ENCODE data around the gene FADS1. TPM values are rescaled to one million over a fixed set of nuclear protein-coding genes. Genes with fewer than 3 reads are reported as not detected.

Gene FADS1
- polyA plus RNA-seq, 1 donor (not counting 4 experiments of a cell fraction or from before 2014, with no cell fraction given): 34.0 TPM

DNA sequence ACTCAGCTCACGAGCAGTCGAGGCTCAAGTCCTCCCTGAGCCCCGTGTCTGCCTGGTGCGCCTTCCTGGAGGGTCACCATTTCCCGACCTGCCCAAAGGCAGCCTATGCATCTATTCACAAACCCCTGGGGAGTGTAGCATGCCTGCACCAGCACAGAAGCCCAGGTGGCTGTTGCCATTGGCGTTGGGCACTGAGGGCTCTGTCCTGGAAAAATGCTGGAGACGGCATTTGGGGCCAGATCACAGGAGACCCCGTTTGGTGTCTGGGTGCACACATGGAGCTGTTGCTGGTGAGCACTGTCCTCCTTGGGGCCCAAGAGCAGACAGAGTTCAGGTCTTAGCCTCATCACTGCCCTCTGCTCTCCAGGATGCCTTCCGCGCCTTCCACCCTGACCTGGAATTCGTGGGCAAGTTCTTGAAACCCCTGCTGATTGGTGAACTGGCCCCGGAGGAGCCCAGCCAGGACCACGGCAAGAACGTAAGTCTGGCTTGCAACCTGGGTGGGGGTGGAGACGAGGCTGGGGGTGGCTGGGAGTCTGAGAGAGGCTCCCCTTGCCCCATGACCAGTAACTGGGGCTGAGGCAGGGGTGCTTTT, 20.7 kb upstream of the FADS1 start:
- no peak for FAIRE-seq
- no peak for DNase-seq (ENCODE audit: low read depth, low spot score)
- no peaks in the 10 kb centered on the region for H3K9me3 ChIP-seq (ENCODE audit: control insufficient read depth, low read depth, low read length)
- no peak overlapping the region for H2AFZ ChIP-seq (ENCODE audit: control insufficient read depth, low read length)
- H3K36me3 ChIP-seq (ENCODE audit: control insufficient read depth in 2 of 2, extremely low read depth in 1 of 2, insufficient read depth in 2 of 2, low read length in 2 of 2): peaks cover 27 to 39% of the 10 kb centered on the region in 2 experiments
- H3K27ac ChIP-seq (ENCODE audit: control insufficient read depth, insufficient read depth, low read length): no peak overlapping the region
- H3K9ac ChIP-seq (ENCODE audit: control insufficient read depth, extremely low read depth, insufficient read depth, low read length): no peak overlapping the region
- H3K4me3 ChIP-seq (ENCODE audit: control insufficient read depth in 2 of 3, extremely low read depth in 1 of 3, insufficient read depth in 2 of 3, low read depth in 1 of 3, low read length in 3 of 3): no peak overlapping the region
- peaks cover 7% of the 10 kb centered on the region for H3K4me1 ChIP-seq (ENCODE audit: control insufficient read depth, extremely low read depth, insufficient read depth, low read length)
- TF ChIP-seq, protein P1, sequence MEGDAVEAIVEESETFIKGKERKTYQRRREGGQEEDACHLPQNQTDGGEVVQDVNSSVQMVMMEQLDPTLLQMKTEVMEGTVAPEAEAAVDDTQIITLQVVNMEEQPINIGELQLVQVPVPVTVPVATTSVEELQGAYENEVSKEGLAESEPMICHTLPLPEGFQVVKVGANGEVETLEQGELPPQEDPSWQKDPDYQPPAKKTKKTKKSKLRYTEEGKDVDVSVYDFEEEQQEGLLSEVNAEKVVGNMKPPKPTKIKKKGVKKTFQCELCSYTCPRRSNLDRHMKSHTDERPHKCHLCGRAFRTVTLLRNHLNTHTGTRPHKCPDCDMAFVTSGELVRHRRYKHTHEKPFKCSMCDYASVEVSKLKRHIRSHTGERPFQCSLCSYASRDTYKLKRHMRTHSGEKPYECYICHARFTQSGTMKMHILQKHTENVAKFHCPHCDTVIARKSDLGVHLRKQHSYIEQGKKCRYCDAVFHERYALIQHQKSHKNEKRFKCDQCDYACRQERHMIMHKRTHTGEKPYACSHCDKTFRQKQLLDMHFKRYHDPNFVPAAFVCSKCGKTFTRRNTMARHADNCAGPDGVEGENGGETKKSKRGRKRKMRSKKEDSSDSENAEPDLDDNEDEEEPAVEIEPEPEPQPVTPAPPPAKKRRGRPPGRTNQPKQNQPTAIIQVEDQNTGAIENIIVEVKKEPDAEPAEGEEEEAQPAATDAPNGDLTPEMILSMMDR (optimal IDR thresholded peaks at IDR 0.05 in 1 of 3, IDR thresholded peaks at IDR 0.05 in 1 of 3, conservative IDR thresholded peaks at IDR 0.05 in 1 of 3; ENCODE audit: extremely low read depth in 1 of 3, insufficient read depth in 2 of 3, low read length in 3 of 3): no peak
- TF ChIP-seq EZH2 (IDR thresholded peaks at IDR 0.05; ENCODE audit: low read length): no peak
- no peak overlapping the region for H3K4me2 ChIP-seq (ENCODE audit: control insufficient read depth, extremely low read depth, insufficient read depth, low read depth, low read length)
- H3K27me3 ChIP-seq (ENCODE audit: control insufficient read depth, extremely low read depth, insufficient read depth, low read length): no peaks in the 10 kb centered on the region
- H4K20me1 ChIP-seq (ENCODE audit: control insufficient read depth, extremely low read depth, insufficient read depth, low read length): peaks cover 4% of the 10 kb centered on the region
- dilution Hi-C loops (cut with MboI; ENCODE audit: extremely low pct_ligation_motif_present, low sequenced_read_pairs): no loop called here
- no peaks in the 10 kb centered on the region for H3K9me1 ChIP-seq (ENCODE audit: control insufficient read depth, extremely low read depth, insufficient read depth, low read length)
- H3K79me2 ChIP-seq (ENCODE audit: control insufficient read depth, insufficient read depth, low read length): peaks cover 20% of the 10 kb centered on the region

DNA sequence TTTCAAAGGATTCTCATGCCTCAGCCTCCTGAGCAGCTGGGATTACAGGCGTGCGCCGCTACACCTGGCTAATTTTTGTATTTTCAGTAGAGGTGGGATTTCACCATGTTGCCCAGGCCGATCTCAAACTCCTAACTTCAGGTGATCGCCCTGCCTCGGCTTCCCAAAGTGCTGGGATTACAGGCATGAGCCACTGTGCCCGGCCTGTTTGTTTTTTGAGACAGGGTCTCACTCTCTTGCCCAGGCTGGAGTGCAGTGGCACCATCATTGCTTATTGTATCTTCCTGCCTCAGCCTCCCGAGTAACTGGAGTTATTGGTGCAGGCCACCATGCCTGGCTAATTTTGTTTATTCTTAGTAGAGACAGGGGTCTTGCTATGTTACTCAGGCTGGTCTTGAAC, 19.4 kb upstream of the FADS1 start:
- no peak for FAIRE-seq
- H3K27me3 ChIP-seq (ENCODE audit: control insufficient read depth, extremely low read depth, insufficient read depth, low read length): no peaks in the 10 kb centered on the region
- dilution Hi-C loops (cut with MboI; ENCODE audit: extremely low pct_ligation_motif_present, low sequenced_read_pairs): no loop called here
- H3K4me1 ChIP-seq (ENCODE audit: control insufficient read depth, extremely low read depth, insufficient read depth, low read length): peaks cover 13% of the 10 kb centered on the region
- H3K9me3 ChIP-seq (ENCODE audit: control insufficient read depth, low read depth, low read length): no peaks in the 10 kb centered on the region
- DNase-seq (ENCODE audit: low read depth, low spot score): no peak
- no peak overlapping the region for H3K9ac ChIP-seq (ENCODE audit: control insufficient read depth, extremely low read depth, insufficient read depth, low read length)
- peaks cover 33% of the 10 kb centered on the region for H3K79me2 ChIP-seq (ENCODE audit: control insufficient read depth, insufficient read depth, low read length)
- H3K4me3 ChIP-seq (ENCODE audit: control insufficient read depth in 2 of 3, extremely low read depth in 1 of 3, insufficient read depth in 2 of 3, low read depth in 1 of 3, low read length in 3 of 3): no peak overlapping the region
- peaks cover 5% of the 10 kb centered on the region for H4K20me1 ChIP-seq (ENCODE audit: control insufficient read depth, extremely low read depth, insufficient read depth, low read length)
- H3K9me1 ChIP-seq (ENCODE audit: control insufficient read depth, extremely low read depth, insufficient read depth, low read length): no peaks in the 10 kb centered on the region
- no peak overlapping the region for H3K4me2 ChIP-seq (ENCODE audit: control insufficient read depth, extremely low read depth, insufficient read depth, low read depth, low read length)
- no peak overlapping the region for H2AFZ ChIP-seq (ENCODE audit: control insufficient read depth, low read length)
- TF ChIP-seq, protein P1 (optimal IDR thresholded peaks at IDR 0.05 in 1 of 3, IDR thresholded peaks at IDR 0.05 in 1 of 3, conservative IDR thresholded peaks at IDR 0.05 in 1 of 3; ENCODE audit: extremely low read depth in 1 of 3, insufficient read depth in 2 of 3, low read length in 3 of 3): no peak
- no peak for TF ChIP-seq EZH2 (IDR thresholded peaks at IDR 0.05; ENCODE audit: low read length)
- H3K27ac ChIP-seq (ENCODE audit: control insufficient read depth, insufficient read depth, low read length): no peak overlapping the region
- H3K36me3 ChIP-seq (ENCODE audit: control insufficient read depth in 2 of 2, extremely low read depth in 1 of 2, insufficient read depth in 2 of 2, low read length in 2 of 2): peaks cover 22 to 32% of the 10 kb centered on the region in 2 experiments

Measured in keratinocyte (primary cell).